ENCODE data around the gene CDCA7. TPM values are rescaled to one million over a fixed set of nuclear protein-coding genes. Genes with fewer than 3 reads are reported as not detected.

The CDCA7 gene
- 98.2 and 140 TPM in 2 replicates for total RNA-seq (2014; rRNA removed; shearing (Covaris generic))
- total RNA-seq (2022) = 170 and 193 TPM in 2 replicates
- percentile 98 among the genes with signal in this experiment for Bru-seq, nascent RNA
- percentile 96 among the genes with signal in this experiment for BruChase-seq, experiment 1, labeled RNA remaining after a 6-hour chase
- percentile 99 among the genes with signal in this experiment for BruChase-seq, experiment 2, labeled RNA remaining after a 2-hour chase
- long read RNA-seq, transcript CDCA7-202 (9 exons, 2,500 nt) = major isoform, 348 of 546 reads
- long read RNA-seq, transcript CDCA7-201 (10 exons, 2,789 nt) = minor isoform, 45 of 546 reads
- long read RNA-seq, transcript CDCA7-208 (8 exons, 2,943 nt) = minor isoform, 55 of 546 reads
- long read RNA-seq, partial matches to known transcripts = 25 of 546 reads
- long read RNA-seq, other reads (novel, unspliced or antisense) = 71 of 546 reads

GRCh38 chr2:173354582-173355131, at the start of gene CDCA7:
Gene CDCA7, plus strand, starts transcription at chr2:173354872. Its CDS starts 92 bp downstream, at chr2:173354964.
- Histone ChIP-seq H3K36me3 (ENCODE audit: insufficient read depth, low read length) (peaks cover 45% of the 10 kb centered on the region), H3K9me2 (ENCODE audit: insufficient read depth, low read length) (no peaks in the 10 kb centered on the region), H3K79me2 (ENCODE audit: insufficient read depth, low read depth, low read length) (peaks cover 63% of the 10 kb centered on the region), H3K4me3 (ENCODE audit: low read depth, low read length, poor library complexity, severe bottlenecking) (peak within 1 kb of the TSS; percentile 100), H3K4me2 (ENCODE audit: low read length) (peak within 1 kb of the TSS; percentile 94), H2AFZ (ENCODE audit: low read length) (peak within 1 kb of the TSS; percentile 84; the same call in 1 of the 2 replicates), H3K4me1 (ENCODE audit: insufficient read depth, low read length, poor library complexity, severe bottlenecking) (peaks cover 75% of the 10 kb centered on the region), H3K9me3 (ENCODE audit: low read length) (no peaks in the 10 kb centered on the region), H4K20me1 (ENCODE audit: insufficient read depth, low read length) (peaks cover 37% of the 10 kb centered on the region), H3K27ac (ENCODE audit: low read depth, low read length, poor library complexity, severe bottlenecking) (peak within 1 kb of the TSS; percentile 89)
- BruUV-seq (replicated peaks) = no TSS peak
- peak; percentile 86 for DNase-seq (ENCODE audit: low spot score)
- ChIA-PET CTCF (ENCODE audit: unreplicated experiment) (no interaction called here), POLR2A (interaction anchor here (0.7 kb wide), 2 partner anchors 17 to 608 kb away, joined by 3 read pairs; no protein-coding TSS in a partner anchor)
- TF ChIP-seq CTCF (conservative IDR thresholded peaks at IDR 0.05; ENCODE audit: low read length) (no peak), EZH2phosphoT487 (IDR thresholded peaks at IDR 0.05; ENCODE audit: borderline replicate concordance, low read depth, low read length) (no peak)
- intact Hi-C loops (cut with micrococcal nuclease; ENCODE audit: unreplicated experiment) = loop anchor here (2.0 to 10.0 kb wide), 9 partner anchors 67 to 1280 kb away; partner anchors contain the start of genes MAP3K20, PDK1, SP3 and WIPF1

GRCh38 chr2:173305303-173305702, 49.4 kb upstream of the CDCA7 start:
- POLR2A ChIA-PET = interaction anchor here (0.7 kb wide), 1 partner anchor 98 kb away, joined by 3 read pairs; no protein-coding TSS in a partner anchor

More at GRCh38 chr2:173305303-173305702, 49.4 kb upstream of the CDCA7 start:
- no peak overlapping the region for H3K4me3 ChIP-seq (ENCODE audit: low read depth, low read length, poor library complexity, severe bottlenecking)
- no peaks in the 10 kb centered on the region for H3K79me2 ChIP-seq (ENCODE audit: insufficient read depth, low read depth, low read length)
- no peaks in the 10 kb centered on the region for H3K9me3 ChIP-seq (ENCODE audit: low read length)
- intact Hi-C loops (cut with micrococcal nuclease; ENCODE audit: unreplicated experiment) = no loop called here
- DNase-seq (ENCODE audit: low spot score) = no peak
- peaks cover 25% of the 10 kb centered on the region for H3K4me1 ChIP-seq (ENCODE audit: insufficient read depth, low read length, poor library complexity, severe bottlenecking)
- TF ChIP-seq EZH2phosphoT487 (IDR thresholded peaks at IDR 0.05; ENCODE audit: borderline replicate concordance, low read depth, low read length) (no peak), CTCF (conservative IDR thresholded peaks at IDR 0.05; ENCODE audit: low read length) (no peak)
- no peak overlapping the region for H3K27ac ChIP-seq (ENCODE audit: low read depth, low read length, poor library complexity, severe bottlenecking)
- H3K4me2 ChIP-seq (ENCODE audit: low read length) = no peak overlapping the region
- CTCF ChIA-PET (ENCODE audit: unreplicated experiment) = no interaction called here
- no peaks in the 10 kb centered on the region for H3K36me3 ChIP-seq (ENCODE audit: insufficient read depth, low read length)
- no peaks in the 10 kb centered on the region for H3K9me2 ChIP-seq (ENCODE audit: insufficient read depth, low read length)
- BruUV-seq (replicated peaks) = no TSS peak
- no peaks in the 10 kb centered on the region for H4K20me1 ChIP-seq (ENCODE audit: insufficient read depth, low read length)
- H2AFZ ChIP-seq (ENCODE audit: low read length) = no peak overlapping the region

Data from OCI-LY7 (cell line).